KOPT-K1 (cell line): ENCODE measurements around the gene PCNX1.
"Not testable (repeated sequence)": the region's sequence is repeated elsewhere in the genome, so short reads cannot be mapped to it uniquely, and the experiment has no call there.

ENCODE experiments used
- H3K27ac ChIP-seq: fragments of 200-600 bp; sonication (generic); 2 replicates; pipeline ENCODE4 v1.5.1; 2016; ENCODE audit warnings: antibody characterized with exemption, mild to moderate bottlenecking, low read depth, low read length; ENCODE audit not compliant: poor library complexity, severe bottlenecking
- H3K36me3 ChIP-seq: fragments of 200-600 bp; sonication (generic); 2 replicates; pipeline ENCODE4 v1.5.1; 2017; ENCODE audit warnings: antibody characterized with exemption, mild to moderate bottlenecking, low read length, moderate library complexity; ENCODE audit not compliant: insufficient read depth
- H3K9me3 ChIP-seq: fragments of 200-600 bp; sonication (generic); 2 replicates; pipeline ENCODE4 v1.5.1; 2017; ENCODE audit warnings: antibody characterized with exemption, low read length, mild to moderate bottlenecking; ENCODE audit not compliant: insufficient read depth, poor library complexity, severe bottlenecking

The PCNX1 gene

GRCh38 chr14:71133296-71133695 lies 226.0 kb downstream of the PCNX1 start:
- Histone ChIP-seq H3K36me3 (no peaks in the 10 kb centered on the region), H3K27ac (no peak overlapping the region), H3K9me3 (no peaks in the 10 kb centered on the region)

GRCh38 chr14:71135496-71135895 lies 228.2 kb downstream of the PCNX1 start:
- H3K9me3 ChIP-seq = no peaks in the 10 kb centered on the region
- no peak overlapping the region for H3K27ac ChIP-seq
- no peaks in the 10 kb centered on the region for H3K36me3 ChIP-seq

GRCh38 chr14:71135911-71136310 lies 228.7 kb downstream of the PCNX1 start:
- Histone ChIP-seq H3K27ac (no peak overlapping the region), H3K36me3 (no peaks in the 10 kb centered on the region), H3K9me3 (no peaks in the 10 kb centered on the region)

GRCh38 chr14:71136386-71137060 lies 229.3 kb downstream of the PCNX1 start:
- Histone ChIP-seq H3K9me3 (no peaks in the 10 kb centered on the region), H3K27ac (no peak overlapping the region), H3K36me3 (no peaks in the 10 kb centered on the region)

- Histone ChIP-seq H3K27ac (no peak overlapping the region), H3K36me3 (no peaks in the 10 kb centered on the region), H3K9me3 (no peaks in the 10 kb centered on the region)
Measured at GRCh38 chr14:71137536-71138447, 230.5 kb downstream of the PCNX1 start.

- H3K36me3 ChIP-seq = no peaks in the 10 kb centered on the region
- no peaks in the 10 kb centered on the region for H3K9me3 ChIP-seq
- no peak overlapping the region for H3K27ac ChIP-seq
Measured at GRCh38 chr14:71138448-71139293, 231.4 kb downstream of the PCNX1 start.

GRCh38 chr14:71139294-71139946 lies 232.2 kb downstream of the PCNX1 start:
- Histone ChIP-seq H3K36me3 (no peaks in the 10 kb centered on the region), H3K9me3 (no peaks in the 10 kb centered on the region), H3K27ac (no peak overlapping the region)

- Histone ChIP-seq H3K27ac (no peak overlapping the region), H3K36me3 (no peaks in the 10 kb centered on the region)
Measured at GRCh38 chr14:71140157-71140556, 232.9 kb downstream of the PCNX1 start.

GRCh38 chr14:71141701-71142374 lies 234.6 kb downstream of the PCNX1 start:
- Histone ChIP-seq H3K27ac (peak overlapping the region; percentile 50), H3K36me3 (no peaks in the 10 kb centered on the region), H3K9me3 (no peaks in the 10 kb centered on the region)

More at GRCh38 chr14:71140157-71140556, 232.9 kb downstream of the PCNX1 start:
- H3K9me3 ChIP-seq = no peaks in the 10 kb centered on the region

GRCh38 chr14:71142375-71143038 lies 235.2 kb downstream of the PCNX1 start:
- H3K27ac ChIP-seq = peak overlapping the region; percentile 50
- H3K36me3 ChIP-seq = no peaks in the 10 kb centered on the region
- H3K9me3 ChIP-seq = no peaks in the 10 kb centered on the region

- H3K27ac ChIP-seq = peak overlapping the region; percentile 50
- no peaks in the 10 kb centered on the region for H3K36me3 ChIP-seq
- no peaks in the 10 kb centered on the region for H3K9me3 ChIP-seq
Measured at GRCh38 chr14:71143381-71144290, 236.4 kb downstream of the PCNX1 start.

- peaks cover 27% of the 10 kb centered on the region for H3K9me3 ChIP-seq
- not testable (repeated sequence) for H3K36me3 ChIP-seq, H3K27ac ChIP-seq
Measured at GRCh38 chr14:71147335-71147734, 240.1 kb downstream of the PCNX1 start.

GRCh38 chr14:71148627-71149026 lies 241.4 kb downstream of the PCNX1 start:
- Histone ChIP-seq H3K36me3 (no peaks in the 10 kb centered on the region), H3K9me3 (peaks cover 27% of the 10 kb centered on the region), H3K27ac (peak overlapping the region; percentile 53)
